Activated CD8-positive, alpha-beta memory T cell treated with anti-CD3 and anti-CD28 coated beads, Interleukin-2, amount 50 U/mL, for 48 hours (primary cell): ENCODE data around the gene C11orf16.
A peak's percentile ranks its signal among the peaks of the same experiment; 100 is the strongest.
"Not testable (repeated sequence)": the region's sequence is repeated elsewhere in the genome, so short reads cannot be mapped to it uniquely, and the experiment has no call there.

Source experiments
- DNase-seq: peaks from one replicate; pipeline ENCODE4 v3.0.0-alpha.2; 2020

C11orf16 gene

GRCh38 chr11:8934742-8935488, 2.2 kb upstream of the C11orf16 start:
- no peak for DNase-seq

GRCh38 chr11:8933931-8934330, 1.2 kb upstream of the C11orf16 start:
- no peak for DNase-seq

GRCh38 chr11:8930456-8931175, 2.1 kb downstream of the C11orf16 start:
- no peak for DNase-seq

- DNase-seq, result no peak
These were observed 3.6 kb downstream of the C11orf16 start for GRCh38 chr11:8928981-8929615.

- DNase-seq, result no peak
These were observed 4.5 kb downstream of the C11orf16 start for GRCh38 chr11:8928205-8928604.

- no peak for DNase-seq
These were observed 5.5 kb downstream of the C11orf16 start for GRCh38 chr11:8927233-8927632.

GRCh38 chr11:8926236-8926635, 6.5 kb downstream of the C11orf16 start:
- DNase-seq, result no peak

- no peak for DNase-seq
These were observed 7.0 kb downstream of the C11orf16 start for GRCh38 chr11:8925711-8926110.

GRCh38 chr11:8922691-8923090, 10.1 kb downstream of the C11orf16 start:
- DNase-seq, result no peak

GRCh38 chr11:8917157-8917825, 15.5 kb downstream of the C11orf16 start:
- no peak for DNase-seq

GRCh38 chr11:8914661-8915018, 18.1 kb downstream of the C11orf16 start:
- no peak for DNase-seq

- DNase-seq, result peak; percentile 69
These were observed 18.6 kb downstream of the C11orf16 start for GRCh38 chr11:8913961-8914660.

- peak; percentile 95 for DNase-seq
These were observed 21.5 kb downstream of the C11orf16 start, which contains the start of gene AKIP1 for GRCh38 chr11:8911029-8911823. TSS of gene AKIP1 (plus strand) at chr11:8911189. CDS start at chr11:8911450, 261 bp downstream.

- no peak for DNase-seq
These were observed 22.1 kb downstream of the C11orf16 start for GRCh38 chr11:8910649-8911026.

GRCh38 chr11:8908099-8908498, 24.6 kb downstream of the C11orf16 start:
- DNase-seq, result no peak

- no peak for DNase-seq
These were observed 25.6 kb downstream of the C11orf16 start for GRCh38 chr11:8907116-8907515.

GRCh38 chr11:8905528-8906165, 27.1 kb downstream of the C11orf16 start:
- DNase-seq, result no peak

- DNase-seq, result no peak
These were observed 33.5 kb downstream of the C11orf16 start for GRCh38 chr11:8899119-8899753.

GRCh38 chr11:8891185-8891584, 41.6 kb downstream of the C11orf16 start:
- not testable (repeated sequence) for DNase-seq

GRCh38 chr11:8886322-8886721, 46.4 kb downstream of the C11orf16 start:
- DNase-seq, result no peak

GRCh38 chr11:8881585-8881984, 51.2 kb downstream of the C11orf16 start:
- DNase-seq, result not testable (repeated sequence)
